GM10266 (cell line): ENCODE data around the gene DSP.

ENCODE experiments used
- DNase-seq: peaks from one replicate; pipeline ENCODE4 v3.0.0; 2012; ENCODE audit errors: extremely low spot score
- CTCF ChIP-seq: IDR thresholded peaks from 2 replicates; pipeline ENCODE4 v1.5.1; 2012; ENCODE audit warnings: mild to moderate bottlenecking, low read depth; ENCODE audit not compliant: control insufficient read depth, insufficient read depth; ENCODE audit errors: missing control alignments

DSP gene

GRCh38 chr6:7617801-7618764, 76.6 kb downstream of the DSP start:
- TF ChIP-seq CTCF = no peak
- no peak for DNase-seq

GRCh38 chr6:7621761-7622160, 80.3 kb downstream of the DSP start:
- TF ChIP-seq CTCF = no peak
- DNase-seq = no peak

GRCh38 chr6:7624796-7625710, 83.6 kb downstream of the DSP start:
- DNase-seq = no peak

GRCh38 chr6:7628479-7628878, 87.0 kb downstream of the DSP start:
- no peak for TF ChIP-seq CTCF
- no peak for DNase-seq

More at GRCh38 chr6:7624796-7625710, 83.6 kb downstream of the DSP start:
- TF ChIP-seq CTCF = no peak

GRCh38 chr6:7628909-7629308, 87.4 kb downstream of the DSP start:
- TF ChIP-seq CTCF = no peak
- DNase-seq = no peak

- no peak for TF ChIP-seq CTCF
- no peak for DNase-seq
These were observed 87.8 kb downstream of the DSP start for GRCh38 chr6:7629321-7629720.
